MM.1S (cell line): ENCODE results near the gene RCN2.

ENCODE experiments used
- CTCF ChIP-seq: fragments of 300-600 bp; sonication (generic); IDR thresholded peaks from 2 replicates; pipeline ENCODE4 v1.5.1; 2016; ENCODE audit warnings: antibody characterized with exemption, low read length, mixed read lengths
- EZH2phosphoT487 ChIP-seq: fragments of 300-600 bp; sonication (generic); IDR thresholded peaks from 2 replicates; pipeline ENCODE4 v1.6.1; 2018; ENCODE audit warnings: antibody characterized with exemption, low read length

- TF ChIP-seq CTCF (no peak), EZH2phosphoT487 (no peak)
These were observed 26.3 kb upstream of the RCN2 start, which contains the start of gene SCAPER for GRCh38 chr15:76905013-76905839.
